GM12891 (cell line): Measurements from ENCODE around the gene ANKS1B.
"Not testable (repeated sequence)": the region's sequence is repeated elsewhere in the genome, so short reads cannot be mapped to it uniquely, and the experiment has no call there.

Experiments used
- DNase-seq: peaks from one replicate; pipeline ENCODE4 v3.0.0; 2011; ENCODE audit warnings: low spot score; ENCODE audit not compliant: insufficient read length
- FAIRE-seq: peaks from 2 replicates; lab custom pipeline; 2011; peaks lifted over from hg19 to GRCh38; lab: Jason Lieb, UNC
- PAX5 ChIP-seq: IDR thresholded peaks from 2 replicates; pipeline ENCODE4 v1.6.1; 2011; ENCODE audit warnings: low read length, moderate library complexity, mild to moderate bottlenecking; ENCODE audit not compliant: insufficient read depth, severe bottlenecking
- POLR2A ChIP-seq: IDR thresholded peaks from 2 replicates; pipeline ENCODE4 v1.6.1; 2011; ENCODE audit warnings: low read depth, low read length, control low read depth
- POLR2AphosphoS5 ChIP-seq: IDR thresholded peaks from 2 replicates; pipeline ENCODE4 v1.6.1; 2011; ENCODE audit warnings: low read depth, low read length, control low read depth
- POU2F2 ChIP-seq: IDR thresholded peaks from 2 replicates; pipeline ENCODE4 v1.6.1; 2011; ENCODE audit warnings: low read depth, mild to moderate bottlenecking, control low read depth, low read length, moderate library complexity
- SPI1 ChIP-seq: IDR thresholded peaks from 2 replicates; pipeline ENCODE4 v1.6.1; 2011; ENCODE audit warnings: low read depth, low read length, control low read depth
- TAF1 ChIP-seq: IDR thresholded peaks from 2 replicates; pipeline ENCODE4 v1.6.1; 2011; ENCODE audit warnings: low read depth, low read length, control low read depth

ANKS1B gene

DNA sequence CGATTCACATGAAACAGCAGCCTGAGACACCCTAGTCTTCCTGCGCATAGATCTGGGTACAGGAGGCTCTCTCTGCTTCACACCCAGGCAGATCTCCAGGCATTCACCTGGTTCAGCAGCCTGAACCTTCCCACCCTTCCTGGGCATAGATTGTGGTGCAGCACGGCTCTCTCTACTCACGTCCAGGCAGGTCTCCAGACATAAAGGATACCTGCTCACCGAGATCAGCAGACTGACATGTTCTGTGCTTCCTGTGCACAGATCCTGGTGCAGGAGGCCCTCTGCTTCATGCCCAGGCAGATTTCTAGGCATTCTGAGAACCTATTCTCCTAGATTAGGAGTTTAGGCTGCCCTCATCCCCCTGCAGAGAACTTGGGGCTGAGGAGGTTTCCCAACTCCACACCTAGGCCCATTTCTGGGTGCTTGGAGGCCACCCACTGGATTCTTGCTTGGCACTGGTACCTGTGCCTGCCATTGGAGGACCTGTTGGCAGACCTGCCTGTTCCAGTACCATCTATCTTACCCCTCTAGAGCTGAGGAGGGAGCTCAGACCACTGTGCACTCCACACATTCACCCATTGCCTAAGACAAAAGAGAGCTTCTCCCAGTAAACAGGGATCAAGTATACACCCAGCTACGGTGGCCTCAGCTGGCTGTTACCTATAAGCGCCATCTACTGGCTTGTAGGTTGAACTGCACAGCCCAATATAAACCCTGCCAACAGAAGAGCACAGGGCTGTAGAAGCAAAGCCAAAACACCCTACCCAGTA is 365.2 kb downstream of the ANKS1B start:
- no peak for TF ChIP-seq POU2F2
- no peak for TF ChIP-seq POLR2AphosphoS5
- TF ChIP-seq SPI1, result no peak
- no peak for TF ChIP-seq PAX5
- TF ChIP-seq TAF1, result no peak
- TF ChIP-seq POLR2A, result no peak
- peak; percentile 2 for DNase-seq
- peak; percentile 84 for FAIRE-seq

- TF ChIP-seq POU2F2 (no peak), SPI1 (no peak), TAF1 (no peak), PAX5 (no peak), POLR2A (no peak), POLR2AphosphoS5 (no peak)
- FAIRE-seq (no peak), DNase-seq (no peak)
Observed at GRCh38 chr12:99618657-99619056, 366.1 kb downstream of the ANKS1B start.

GRCh38 chr12:99611599-99611998 is 373.1 kb downstream of the ANKS1B start:
- no peak for TF ChIP-seq TAF1
- TF ChIP-seq SPI1, result no peak
- TF ChIP-seq POLR2AphosphoS5, result no peak
- TF ChIP-seq PAX5, result no peak
- no peak for TF ChIP-seq POLR2A
- TF ChIP-seq POU2F2, result no peak
- no peak for DNase-seq
- no peak for FAIRE-seq

DNA sequence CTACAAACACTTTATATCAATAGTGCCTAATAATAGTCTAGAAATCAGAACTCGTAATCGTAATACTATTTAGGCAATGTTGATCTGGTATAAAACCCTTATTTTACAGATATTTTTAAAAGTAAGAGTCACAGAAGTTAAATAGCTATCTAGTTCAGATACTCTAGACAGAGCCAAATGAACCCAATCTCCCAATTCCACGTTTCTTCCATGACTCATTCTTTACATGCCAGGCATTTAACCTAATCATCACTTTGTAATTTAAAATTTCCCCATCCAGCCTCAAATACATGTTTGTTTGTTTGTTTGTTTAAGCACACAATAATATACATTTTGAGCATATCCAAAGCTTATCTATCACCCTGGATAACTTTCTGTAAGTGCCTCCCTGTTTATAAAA is 373.6 kb downstream of the ANKS1B start:
- TF ChIP-seq POLR2A (no peak), SPI1 (no peak), TAF1 (no peak), POU2F2 (no peak), POLR2AphosphoS5 (no peak)
- no peak for FAIRE-seq
- DNase-seq, result no peak

- no peak for TF ChIP-seq SPI1
- no peak for TF ChIP-seq POLR2AphosphoS5
- no peak for TF ChIP-seq POLR2A
- no peak for TF ChIP-seq POU2F2
- TF ChIP-seq PAX5, result no peak
- no peak for TF ChIP-seq TAF1
- FAIRE-seq, result no peak
- no peak for DNase-seq
Observed at GRCh38 chr12:99609455-99610181, 375.1 kb downstream of the ANKS1B start.

- DNase-seq, result no peak
- TF ChIP-seq POLR2A, result no peak
- no peak for TF ChIP-seq TAF1
- TF ChIP-seq SPI1, result no peak
- no peak for TF ChIP-seq POLR2AphosphoS5
- no peak for TF ChIP-seq PAX5
- TF ChIP-seq POU2F2, result no peak
- no peak for FAIRE-seq
Observed at GRCh38 chr12:99600388-99600787, 384.3 kb downstream of the ANKS1B start.

DNA sequence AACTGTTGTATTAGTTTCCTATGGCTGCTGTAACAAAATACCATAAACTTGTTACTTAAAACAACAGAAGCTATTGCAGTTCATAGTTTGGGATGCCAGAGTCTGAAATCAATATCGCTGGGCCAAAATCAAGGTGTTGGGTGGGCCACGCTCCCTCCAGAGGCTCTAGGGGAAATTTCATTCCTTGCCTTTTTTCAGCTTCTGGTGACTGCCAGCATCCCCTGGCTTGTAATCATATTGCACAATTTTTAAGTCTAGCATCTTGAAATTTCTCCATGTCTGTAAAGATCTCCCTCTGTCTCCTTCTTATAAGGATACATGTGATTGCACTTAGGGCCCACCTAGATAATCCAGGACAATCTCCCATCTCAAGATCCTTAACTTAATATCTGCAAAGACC is 386.0 kb downstream of the ANKS1B start:
- no peak for DNase-seq
- FAIRE-seq, result no peak
- no peak for TF ChIP-seq TAF1
- no peak for TF ChIP-seq PAX5
- no peak for TF ChIP-seq POU2F2
- TF ChIP-seq POLR2AphosphoS5, result no peak

DNA sequence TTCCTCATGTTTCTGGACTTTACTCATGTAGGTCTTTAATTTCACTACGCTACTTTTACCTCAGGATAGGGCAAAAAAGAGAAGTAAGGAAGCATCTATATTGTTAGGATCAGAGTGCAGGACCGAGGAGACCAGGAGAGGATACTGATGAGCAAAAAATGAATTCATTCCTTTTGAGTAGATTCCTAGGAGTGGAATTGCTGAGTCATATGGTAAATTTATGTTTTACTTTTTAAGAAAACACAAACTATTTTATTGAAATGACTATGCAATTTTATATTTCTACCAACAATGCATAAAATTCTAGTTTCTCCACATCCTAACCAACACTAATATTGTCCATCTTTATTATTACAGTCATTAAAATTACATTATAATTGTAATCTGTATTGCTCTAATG is 388.0 kb downstream of the ANKS1B start:
- no peak for TF ChIP-seq POLR2A
- TF ChIP-seq POLR2AphosphoS5, result no peak
- TF ChIP-seq PAX5, result no peak
- TF ChIP-seq SPI1, result no peak
- DNase-seq (no peak), FAIRE-seq (no peak)

GRCh38 chr12:99577125-99577524 is 407.6 kb downstream of the ANKS1B start:
- FAIRE-seq, DNase-seq: not testable (repeated sequence)

- FAIRE-seq (no peak), DNase-seq (no peak)
- no peak for TF ChIP-seq TAF1
- TF ChIP-seq POU2F2, result no peak
- no peak for TF ChIP-seq POLR2A
- TF ChIP-seq POLR2AphosphoS5, result no peak
- no peak for TF ChIP-seq SPI1
- no peak for TF ChIP-seq PAX5
Observed at GRCh38 chr12:99573980-99574379, 410.8 kb downstream of the ANKS1B start.

GRCh38 chr12:99567072-99567471 is 417.7 kb downstream of the ANKS1B start:
- FAIRE-seq, result no peak
- DNase-seq, result no peak
- TF ChIP-seq POLR2AphosphoS5 (no peak), POU2F2 (no peak), TAF1 (no peak), SPI1 (no peak), POLR2A (no peak), PAX5 (no peak)
